ENCODE results near the gene NSMF. TPM values are rescaled to one million over a fixed set of nuclear protein-coding genes. Genes with fewer than 3 reads are reported as not detected.

The NSMF gene
- total and polyA plus RNA-seq, 10 of the 15 experiments (the other 5 are each of a cell fraction or from before 2014, with no cell fraction given) = 0.13 to 44.3 (median 13.4) TPM

DNA sequence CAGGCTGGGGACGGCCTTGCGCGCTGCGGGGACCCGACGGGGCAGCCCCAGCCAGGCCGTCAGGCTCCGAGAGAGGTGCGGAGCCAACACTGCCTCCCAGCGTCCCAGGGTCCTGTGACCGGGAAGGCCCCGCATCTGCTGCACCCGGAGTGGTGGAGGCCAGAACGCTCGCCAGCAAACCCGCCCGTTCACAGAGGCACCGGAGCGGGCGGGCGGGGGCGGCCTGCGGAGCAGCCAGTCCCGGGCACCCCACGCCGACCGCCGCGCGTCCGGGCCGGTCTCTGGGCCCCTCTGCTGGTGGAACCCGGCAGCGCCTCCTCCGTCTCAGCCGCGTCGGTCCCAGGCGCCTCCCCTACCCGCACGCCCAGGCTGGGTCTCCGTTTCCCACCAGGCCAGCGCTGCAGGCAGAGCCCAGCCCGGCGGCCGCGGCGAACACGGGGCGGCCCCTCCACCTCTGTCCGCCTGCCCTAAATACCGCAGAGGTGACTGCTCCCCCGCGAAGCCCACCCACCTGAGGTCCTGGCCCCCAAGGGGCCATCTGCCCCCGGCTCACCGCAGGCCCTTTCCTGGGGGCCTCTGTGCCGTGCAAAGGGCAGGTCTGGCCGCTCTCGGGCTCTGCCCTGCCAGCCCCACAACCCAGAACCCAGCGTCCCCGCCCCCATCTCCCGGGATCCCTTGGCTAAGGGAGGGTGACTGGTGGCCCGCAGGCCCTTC lies 52.1 kb downstream of the NSMF start (continued):
- TF ChIP-seq SUPT20H (IDR thresholded peaks at IDR 0.05; ENCODE audit: borderline replicate concordance, control insufficient read depth, low read depth, low read length) (no peak), ZNF207 (IDR thresholded peaks at IDR 0.05; ENCODE audit: borderline replicate concordance) (peak; percentile 32; the same call in 1 of the 2 replicates), MXI1 (IDR thresholded peaks at IDR 0.05; ENCODE audit: low read depth, low read length) (no peak), NFXL1 (IDR thresholded peaks at IDR 0.05; ENCODE audit: borderline replicate concordance) (no peak), RAD21 (IDR thresholded peaks at IDR 0.05; ENCODE audit: insufficient read depth, low read depth, low read length) (peak; percentile 73), CBX3 (IDR thresholded peaks at IDR 0.05; ENCODE audit: borderline replicate concordance, low read depth) (no peak), ELK1 (IDR thresholded peaks at IDR 0.05; ENCODE audit: low read depth, low read length) (no peak), PBX3 (IDR thresholded peaks at IDR 0.05; ENCODE audit: insufficient replicate concordance, low read depth, low read length) (no peak), ASH2L (IDR thresholded peaks at IDR 0.05; ENCODE audit: borderline replicate concordance, low read depth) (no peak), MTA3 (IDR thresholded peaks at IDR 0.05; ENCODE audit: borderline replicate concordance, low read length) (no peak), YBX1 (IDR thresholded peaks at IDR 0.05) (no peak), ZNF622 (IDR thresholded peaks at IDR 0.05) (no peak), PAX5 (IDR thresholded peaks at IDR 0.05; ENCODE audit: borderline replicate concordance, low read depth, low read length) (no peak), MEF2A (IDR thresholded peaks at IDR 0.05; ENCODE audit: insufficient read depth, low read depth, low read length) (no peak), DPF2 (IDR thresholded peaks at IDR 0.05) (peak; percentile 80), JUND (IDR thresholded peaks at IDR 0.05; ENCODE audit: low read depth, low read length) (0 out of 2 replicates have a peak, but pooled peaks have one; percentile 48), MAX (IDR thresholded peaks at IDR 0.05; ENCODE audit: low read depth, low read length) (no peak; the same call in 1 of the 2 replicates), FOS (IDR thresholded peaks at IDR 0.05; ENCODE audit: borderline replicate concordance, extremely low read depth, insufficient read length) (no peak), YY1 (IDR thresholded peaks at IDR 0.05; ENCODE audit: low read depth, low read length) (peak; percentile 64), TCF7 (IDR thresholded peaks at IDR 0.05; ENCODE audit: borderline replicate concordance) (no peak)
- TF ChIP-seq, protein P1, sequence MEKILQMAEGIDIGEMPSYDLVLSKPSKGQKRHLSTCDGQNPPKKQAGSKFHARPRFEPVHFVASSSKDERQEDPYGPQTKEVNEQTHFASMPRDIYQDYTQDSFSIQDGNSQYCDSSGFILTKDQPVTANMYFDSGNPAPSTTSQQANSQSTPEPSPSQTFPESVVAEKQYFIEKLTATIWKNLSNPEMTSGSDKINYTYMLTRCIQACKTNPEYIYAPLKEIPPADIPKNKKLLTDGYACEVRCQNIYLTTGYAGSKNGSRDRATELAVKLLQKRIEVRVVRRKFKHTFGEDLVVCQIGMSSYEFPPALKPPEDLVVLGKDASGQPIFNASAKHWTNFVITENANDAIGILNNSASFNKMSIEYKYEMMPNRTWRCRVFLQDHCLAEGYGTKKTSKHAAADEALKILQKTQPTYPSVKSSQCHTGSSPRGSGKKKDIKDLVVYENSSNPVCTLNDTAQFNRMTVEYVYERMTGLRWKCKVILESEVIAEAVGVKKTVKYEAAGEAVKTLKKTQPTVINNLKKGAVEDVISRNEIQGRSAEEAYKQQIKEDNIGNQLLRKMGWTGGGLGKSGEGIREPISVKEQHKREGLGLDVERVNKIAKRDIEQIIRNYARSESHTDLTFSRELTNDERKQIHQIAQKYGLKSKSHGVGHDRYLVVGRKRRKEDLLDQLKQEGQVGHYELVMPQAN (conservative IDR thresholded peaks at IDR 0.05) = peak; percentile 61
- TF ChIP-seq, protein P2, sequence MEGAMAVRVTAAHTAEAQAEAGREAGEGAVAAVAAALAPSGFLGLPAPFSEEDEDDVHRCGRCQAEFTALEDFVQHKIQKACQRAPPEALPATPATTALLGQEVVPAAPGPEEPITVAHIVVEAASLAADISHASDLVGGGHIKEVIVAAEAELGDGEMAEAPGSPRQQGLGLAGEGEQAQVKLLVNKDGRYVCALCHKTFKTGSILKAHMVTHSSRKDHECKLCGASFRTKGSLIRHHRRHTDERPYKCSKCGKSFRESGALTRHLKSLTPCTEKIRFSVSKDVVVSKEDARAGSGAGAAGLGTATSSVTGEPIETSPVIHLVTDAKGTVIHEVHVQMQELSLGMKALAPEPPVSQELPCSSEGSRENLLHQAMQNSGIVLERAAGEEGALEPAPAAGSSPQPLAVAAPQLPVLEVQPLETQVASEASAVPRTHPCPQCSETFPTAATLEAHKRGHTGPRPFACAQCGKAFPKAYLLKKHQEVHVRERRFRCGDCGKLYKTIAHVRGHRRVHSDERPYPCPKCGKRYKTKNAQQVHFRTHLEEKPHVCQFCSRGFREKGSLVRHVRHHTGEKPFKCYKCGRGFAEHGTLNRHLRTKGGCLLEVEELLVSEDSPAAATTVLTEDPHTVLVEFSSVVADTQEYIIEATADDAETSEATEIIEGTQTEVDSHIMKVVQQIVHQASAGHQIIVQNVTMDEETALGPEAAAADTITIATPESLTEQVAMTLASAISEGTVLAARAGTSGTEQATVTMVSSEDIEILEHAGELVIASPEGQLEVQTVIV (IDR thresholded peaks at IDR 0.05; ENCODE audit: borderline replicate concordance, partially characterized antibody) = no peak
- TF ChIP-seq, protein P3, sequence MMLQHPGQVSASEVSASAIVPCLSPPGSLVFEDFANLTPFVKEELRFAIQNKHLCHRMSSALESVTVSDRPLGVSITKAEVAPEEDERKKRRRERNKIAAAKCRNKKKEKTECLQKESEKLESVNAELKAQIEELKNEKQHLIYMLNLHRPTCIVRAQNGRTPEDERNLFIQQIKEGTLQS (IDR thresholded peaks at IDR 0.05; ENCODE audit: borderline replicate concordance, extremely low read depth, low read depth, low read length) = no peak
